Small intestine (tissue), 7 donors: ENCODE results near the gene ARHGAP4. TPM values are rescaled to one million over a fixed set of nuclear protein-coding genes. Genes with fewer than 3 reads are reported as not detected.

Source experiments
- DNase-seq, 2 donors: peaks; one replicate each; pipeline versions ENCODE4 v3.0.0 to v3.0.0-alpha.2; 2013
- FAIRE-seq: peaks from 2 replicates; lab custom pipeline; 2012; peaks lifted over from hg19 to GRCh38; lab: Jason Lieb, UNC
- H3K27ac ChIP-seq, 3 donors: one replicate each; pipeline ENCODE4 v1.5.1; 2013; ENCODE audit warnings: low read length in 2 of 3, mild to moderate bottlenecking in 2 of 3, control low read depth in 1 of 3, inconsistent platforms in 1 of 3, low read depth in 1 of 3, moderate library complexity in 1 of 3
- H3K27me3 ChIP-seq, 3 donors: one replicate each; pipeline ENCODE4 v1.6.1; 2013; ENCODE audit warnings: low read length in 3 of 3, inconsistent platforms in 1 of 3; ENCODE audit not compliant: control insufficient read depth in 3 of 3, insufficient read depth in 3 of 3
- H3K36me3 ChIP-seq, 3 donors: one replicate each; pipeline ENCODE4 v1.6.1; 2013; ENCODE audit warnings: low read length in 3 of 3, inconsistent platforms in 1 of 3, low read depth in 1 of 3, mild to moderate bottlenecking in 1 of 3, moderate library complexity in 1 of 3; ENCODE audit not compliant: control insufficient read depth in 3 of 3, insufficient read depth in 2 of 3
- H3K4me1 ChIP-seq, 3 donors: one replicate each; pipeline ENCODE4 v1.6.1; 2013; ENCODE audit warnings: low read length in 2 of 3, inconsistent platforms in 1 of 3, low read depth in 1 of 3, mild to moderate bottlenecking in 1 of 3, moderate library complexity in 1 of 3; ENCODE audit not compliant: control insufficient read depth in 3 of 3, insufficient read depth in 2 of 3
- H3K4me3 ChIP-seq, 3 donors: one replicate each; pipeline ENCODE4 v1.5.1; 2013; ENCODE audit warnings: low read length in 3 of 3, control low read depth in 1 of 3, inconsistent platforms in 1 of 3, low read depth in 1 of 3, mild to moderate bottlenecking in 1 of 3, moderate library complexity in 1 of 3
- H3K9me3 ChIP-seq, 2 donors: one replicate each; pipeline ENCODE4 v1.6.1; 2013; ENCODE audit warnings: low read depth in 1 of 2, low read length in 1 of 2; ENCODE audit not compliant: control insufficient read depth in 2 of 2, insufficient read depth in 1 of 2
- WGBS, 3 donors: extraction: QIAGEN DNeasy Blood & Tissue Kit; methylation state at CpG; one replicate each; pipeline ENCODE4 v1.1.7; 2013; 5-methylcytosine and 5-hydroxymethylcytosine counted together
- polyA plus RNA-seq, 4 donors: library from polyadenylated mRNA; stranded (reverse) in 3 of 4; unstranded in 1 of 4; fragments of 200-250 nt in 3 of 4; fragments of 120-200 nt in 1 of 4; gene quantifications; one replicate each; pipeline versions ENCODE4 v1.2.1 to v1.2.3, GENCODE V29; 2013
- donor health status: healthy with polysubstance abuse.
- donor health status: control.
- donor health status: control.
- donor health status: Bipolar disorder and iron deficiency.
- donor health status: healthy.

The ARHGAP4 gene
- polyA plus RNA-seq, 4 donors = 29.8 to 63.0 (median 49.0) TPM

DNA sequence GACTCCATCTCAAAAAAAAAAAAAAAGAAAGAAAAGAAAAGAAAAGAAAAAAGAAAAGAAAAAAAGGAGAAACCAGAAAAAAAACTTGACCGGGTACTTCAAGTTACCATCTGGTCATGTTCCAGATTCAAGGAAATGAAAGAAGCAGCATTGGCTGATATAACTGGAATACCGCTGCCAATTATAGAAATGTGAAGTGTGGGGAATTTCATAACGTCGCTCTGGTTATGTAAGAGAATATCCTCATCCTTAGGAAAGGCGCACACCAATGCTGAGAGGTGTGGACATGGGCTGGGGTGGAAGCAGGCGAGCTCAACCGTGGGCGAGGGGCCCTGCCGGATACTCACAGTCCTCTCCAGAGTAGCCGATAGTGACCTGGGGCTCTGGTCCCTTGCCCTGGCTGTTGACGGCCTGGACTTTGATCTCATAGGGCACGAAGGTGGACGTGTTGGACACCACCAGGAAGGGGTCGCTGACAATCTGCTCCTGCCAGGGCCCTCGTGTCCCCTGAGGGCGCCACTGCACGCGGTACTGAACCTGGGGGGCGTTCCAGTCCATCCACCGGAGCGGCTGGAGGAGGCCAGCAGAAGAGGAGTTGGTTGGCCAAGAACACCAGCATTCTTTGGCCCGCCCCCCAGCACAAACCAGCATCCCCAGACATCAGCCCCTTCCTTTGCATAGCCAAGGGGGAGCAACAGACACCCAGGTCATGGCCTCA lies 59.6 kb downstream of the ARHGAP4 start:
- DNase-seq (no peak), FAIRE-seq (no peak)
- H3K36me3 ChIP-seq = no peaks in the 10 kb centered on the region
- 79 to 84% (median 83%) methylated on average over 19 to 22 of the region's 22 CpGs for whole genome bisulfite sequencing, 3 donors
- no peak overlapping the region for H3K27ac ChIP-seq
- no peaks in the 10 kb centered on the region for H3K4me1 ChIP-seq
- no peak overlapping the region for H3K4me3 ChIP-seq
- H3K9me3 ChIP-seq = no peaks in the 10 kb centered on the region
- peaks cover 0 to 11% (median 0%) of the 10 kb centered on the region in 3 donors for H3K27me3 ChIP-seq

DNA sequence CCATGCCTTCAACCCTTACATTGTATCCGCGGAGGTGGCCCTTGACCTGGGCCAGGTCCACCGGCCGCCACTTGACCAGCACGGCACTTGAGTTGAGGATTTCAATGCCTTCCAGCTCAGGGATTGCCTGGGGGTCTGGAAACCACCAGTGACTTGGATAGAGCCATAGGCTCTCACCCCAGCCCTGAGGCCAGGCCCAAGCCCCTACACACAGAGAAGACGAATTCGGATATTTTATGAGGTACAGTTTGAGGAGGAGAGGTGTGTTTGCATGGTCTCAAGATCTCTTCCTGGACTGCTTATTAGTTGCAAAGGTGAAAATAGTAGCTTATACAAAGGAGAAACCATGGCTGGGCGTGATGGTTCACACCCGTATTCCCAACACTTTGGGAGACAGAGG lies 60.4 kb downstream of the ARHGAP4 start:
- FAIRE-seq (no peak), DNase-seq (no peak)
- Histone ChIP-seq H3K36me3 (no peaks in the 10 kb centered on the region), H3K4me1 (no peaks in the 10 kb centered on the region), H3K27me3 (peaks cover 0 to 11% (median 0%) of the 10 kb centered on the region in 3 donors), H3K9me3 (no peaks in the 10 kb centered on the region), H3K27ac (no peak overlapping the region), H3K4me3 (no peak overlapping the region)
- 90 to 96% (median 92%) methylated on average over 9 of the region's 9 CpGs for WGBS, 3 donors

DNA sequence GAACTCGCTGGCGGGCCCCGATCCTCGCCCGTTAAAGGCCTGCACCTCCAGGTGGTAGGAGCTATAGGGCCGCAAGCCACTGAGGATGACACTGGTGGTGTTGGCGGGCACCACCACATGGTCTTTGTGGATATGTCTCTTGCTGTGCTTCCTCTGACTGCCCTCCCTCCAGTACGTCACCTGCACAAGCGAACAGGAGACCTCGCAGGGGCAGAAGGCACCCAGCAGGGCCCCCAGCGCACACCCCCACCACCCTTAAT lies 60.8 kb downstream of the ARHGAP4 start:
- H3K4me3 ChIP-seq = no peak overlapping the region
- FAIRE-seq (no peak), DNase-seq (no peak)
- H3K27ac ChIP-seq = no peak overlapping the region
- no peaks in the 10 kb centered on the region for H3K9me3 ChIP-seq
- 91 to 100% (median 94%) methylated on average over 2 to 11 of the region's 11 CpGs for WGBS, 3 donors
- peaks cover 0 to 11% (median 0%) of the 10 kb centered on the region in 3 donors for H3K27me3 ChIP-seq
- no peaks in the 10 kb centered on the region for H3K36me3 ChIP-seq
- H3K4me1 ChIP-seq = no peaks in the 10 kb centered on the region

- H3K27ac ChIP-seq = no peak overlapping the region
- no peak for FAIRE-seq
- H3K4me1 ChIP-seq = no peaks in the 10 kb centered on the region
- 84 to 86% (median 85%) methylated on average over 16 to 30 of the region's 30 CpGs for WGBS, 3 donors
- H3K27me3 ChIP-seq = peaks cover 0 to 13% (median 0%) of the 10 kb centered on the region in 3 donors
- H3K4me3 ChIP-seq = no peak overlapping the region
- H3K9me3 ChIP-seq = no peaks in the 10 kb centered on the region
- DNase-seq = no peak
- no peaks in the 10 kb centered on the region for H3K36me3 ChIP-seq
These were observed 61.3 kb downstream of the ARHGAP4 start for GRCh38 chrX:153864561-153865320.

DNA sequence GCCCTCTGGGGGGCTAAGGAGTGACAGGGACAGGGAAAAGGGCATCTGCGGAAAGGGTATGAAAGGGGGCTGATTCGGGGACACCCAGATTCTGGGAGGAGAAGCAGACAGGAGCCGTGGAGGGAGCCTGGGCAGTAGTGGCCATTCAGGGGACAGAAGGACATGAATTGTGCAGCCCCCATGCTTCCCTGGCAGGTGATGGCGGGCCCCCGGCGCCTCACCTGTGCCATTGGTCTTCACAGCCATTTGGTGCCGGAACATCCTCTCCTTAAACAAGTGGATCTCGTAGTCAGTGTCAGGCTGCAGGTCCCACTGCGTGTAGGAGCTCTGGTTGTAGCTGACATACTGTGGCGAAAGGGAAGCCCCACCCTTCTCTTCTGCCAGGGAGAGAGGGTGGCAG lies 62.0 kb downstream of the ARHGAP4 start:
- no peak for DNase-seq
- Histone ChIP-seq H3K27ac (no peak overlapping the region), H3K4me3 (no peak overlapping the region), H3K9me3 (no peaks in the 10 kb centered on the region), H3K36me3 (no peaks in the 10 kb centered on the region), H3K4me1 (no peaks in the 10 kb centered on the region), H3K27me3 (peaks cover 0 to 13% (median 0%) of the 10 kb centered on the region in 3 donors)
- WGBS, 3 donors = 79 to 95% (median 85%) methylated on average over 9 to 10 of the region's 10 CpGs
- no peak for FAIRE-seq

GRCh38 chrX:153863251-153863991 lies 62.6 kb downstream of the ARHGAP4 start:
- no peak for DNase-seq
- H3K4me1 ChIP-seq = no peaks in the 10 kb centered on the region
- H3K27ac ChIP-seq = no peak overlapping the region
- H3K27me3 ChIP-seq = peaks cover 0 to 13% (median 0%) of the 10 kb centered on the region in 3 donors
- H3K9me3 ChIP-seq = no peaks in the 10 kb centered on the region
- no peak for FAIRE-seq
- no peaks in the 10 kb centered on the region for H3K36me3 ChIP-seq
- WGBS, 3 donors = 61 to 67% (median 61%) methylated on average over 23 to 28 of the region's 28 CpGs
- no peak overlapping the region for H3K4me3 ChIP-seq

DNA sequence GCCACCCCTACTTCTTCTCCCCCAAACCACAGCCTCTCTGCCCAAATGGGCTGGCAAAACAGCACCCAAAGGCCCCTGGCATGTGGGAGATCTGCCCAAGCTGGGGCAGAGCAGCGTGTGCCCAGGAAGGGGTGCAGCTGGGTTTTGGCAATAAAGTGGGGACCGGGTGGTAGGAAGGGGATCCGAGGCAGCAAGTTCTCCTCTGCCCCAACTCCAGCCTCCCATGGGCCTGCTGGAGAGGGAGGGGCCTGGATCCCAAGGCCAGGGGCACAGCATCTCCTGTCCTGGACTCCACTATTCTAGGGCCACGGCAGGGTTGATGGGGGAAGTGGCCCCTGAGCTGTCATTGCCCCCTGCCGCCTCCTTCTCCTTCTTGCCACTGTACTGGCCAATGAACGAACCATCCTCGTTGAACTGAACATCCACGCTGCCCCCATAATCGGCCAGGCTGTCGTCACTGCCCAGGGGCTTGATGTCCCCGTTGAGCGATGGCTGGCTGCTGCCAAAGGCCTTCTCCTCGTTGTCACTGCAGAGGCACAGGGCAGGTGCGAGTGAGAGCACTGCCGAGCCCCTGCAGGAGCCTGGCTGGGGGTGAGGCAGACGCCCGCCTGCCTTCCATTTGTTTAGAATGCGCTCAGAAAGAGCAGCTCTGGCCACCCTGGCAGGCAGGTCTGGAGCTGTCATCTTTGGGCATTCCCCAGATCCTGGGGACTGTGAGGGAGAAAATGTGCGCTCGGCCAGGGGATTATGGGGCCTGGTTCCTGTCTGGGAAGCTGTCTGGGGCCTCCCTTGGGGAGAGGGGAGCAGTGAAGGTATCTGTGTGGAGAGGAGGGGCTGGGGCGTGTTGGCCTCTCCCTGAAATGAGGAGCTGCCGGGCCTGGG lies 63.5 kb downstream of the ARHGAP4 start:
- DNase-seq (no peak), FAIRE-seq (no peak)
- no peaks in the 10 kb centered on the region for H3K4me1 ChIP-seq
- H3K27ac ChIP-seq = no peak overlapping the region
- no peaks in the 10 kb centered on the region for H3K36me3 ChIP-seq
- no peak overlapping the region for H3K4me3 ChIP-seq
- H3K9me3 ChIP-seq = no peaks in the 10 kb centered on the region
- 55 to 72% (median 61%) methylated on average over 17 to 22 of the region's 22 CpGs for WGBS, 3 donors
- H3K27me3 ChIP-seq = peaks cover 0 to 13% (median 0%) of the 10 kb centered on the region in 3 donors
